Glutamatergic neuron (in vitro differentiated cells): ENCODE results near the gene CARD8. TPM values are rescaled to one million over a fixed set of nuclear protein-coding genes. Genes with fewer than 3 reads are reported as not detected.
"Not testable (repeated sequence)": the region's sequence is repeated elsewhere in the genome, so short reads cannot be mapped to it uniquely, and the experiment has no call there.

Source experiments
- DNase-seq: peaks from one replicate; pipeline ENCODE4 v3.0.0; 2022
- H3K27ac Mint-ChIP-seq: one replicate; pipeline ENCODE4 v1.8.0; 2020; ENCODE audit warnings: mild to moderate bottlenecking, mixed read lengths, inconsistent platforms; ENCODE audit not compliant: unreplicated experiment
- H3K27me3 Mint-ChIP-seq: one replicate; pipeline ENCODE4 v1.8.0; 2020; ENCODE audit warnings: mild to moderate bottlenecking, moderate library complexity, mixed read lengths, inconsistent platforms; ENCODE audit not compliant: unreplicated experiment
- H3K36me3 Mint-ChIP-seq: one replicate; pipeline ENCODE4 v1.8.0; 2020; ENCODE audit warnings: mild to moderate bottlenecking, mixed read lengths, inconsistent platforms; ENCODE audit not compliant: unreplicated experiment
- H3K4me1 Mint-ChIP-seq: one replicate; pipeline ENCODE4 v1.8.0; 2020; ENCODE audit warnings: mild to moderate bottlenecking, low read depth, mixed read lengths, inconsistent platforms; ENCODE audit not compliant: unreplicated experiment
- H3K4me3 Mint-ChIP-seq: one replicate; pipeline ENCODE4 v1.8.0; 2020; ENCODE audit warnings: mild to moderate bottlenecking, mixed read lengths, inconsistent platforms; ENCODE audit not compliant: unreplicated experiment
- H3K9me3 Mint-ChIP-seq: one replicate; pipeline ENCODE4 v1.8.0; 2020; ENCODE audit warnings: mild to moderate bottlenecking, moderate library complexity, mixed read lengths, inconsistent platforms; ENCODE audit not compliant: unreplicated experiment
- CTCF ChIP-seq: fragments of 200-600 bp; sonication (generic); IDR thresholded peaks from one replicate; pipeline ENCODE4 v1.5.0; 2021; ENCODE audit not compliant: partially characterized antibody, unreplicated experiment
- total RNA-seq: library from RNA; stranded (reverse); fragmentation: NEBNext Ultra II Directional; extraction: Animal tissue kit (Norgen Biotek cat#: 25700); gene quantifications from one replicate; pipeline ENCODE4 v1.2.1, GENCODE V29; 2021; ENCODE audit not compliant: unreplicated experiment

Gene CARD8
- total RNA-seq, 1 donor from 2014 or later: 41.9 TPM

GRCh38 chr19:48291489-48291815 lies 35.7 kb upstream of the CARD8 start:
- peak overlapping the region; percentile 83 for H3K4me3 Mint-ChIP-seq
- TF ChIP-seq CTCF: peak; percentile 23
- not testable (repeated sequence) for H3K27me3 Mint-ChIP-seq, H3K27ac Mint-ChIP-seq, H3K4me1 Mint-ChIP-seq, H3K9me3 Mint-ChIP-seq, H3K36me3 Mint-ChIP-seq, DNase-seq

GRCh38 chr19:48290771-48291488 lies 35.2 kb upstream of the CARD8 start:
- no peak overlapping the region for H3K27ac Mint-ChIP-seq

GRCh38 chr19:48290401-48290770 lies 34.7 kb upstream of the CARD8 start:
- H3K9me3 Mint-ChIP-seq: peaks cover 3% of the 10 kb centered on the region
- H3K4me3 Mint-ChIP-seq: no peak overlapping the region
- no peaks in the 10 kb centered on the region for H3K27me3 Mint-ChIP-seq
- no peak overlapping the region for H3K27ac Mint-ChIP-seq
- TF ChIP-seq CTCF: no peak
- H3K4me1 Mint-ChIP-seq: no peaks in the 10 kb centered on the region
- H3K36me3 Mint-ChIP-seq: peaks cover 11% of the 10 kb centered on the region
- peak; percentile 32 for DNase-seq

More at GRCh38 chr19:48290771-48291488, 35.2 kb upstream of the CARD8 start:
- H3K4me3 Mint-ChIP-seq: peak overlapping the region; percentile 83
- H3K4me1 Mint-ChIP-seq: no peaks in the 10 kb centered on the region
- peaks cover 6% of the 10 kb centered on the region for H3K36me3 Mint-ChIP-seq
- no peaks in the 10 kb centered on the region for H3K27me3 Mint-ChIP-seq
- peak; percentile 98 for TF ChIP-seq CTCF
- DNase-seq: peak; percentile 84
- peaks cover 3% of the 10 kb centered on the region for H3K9me3 Mint-ChIP-seq

- peaks cover 16% of the 10 kb centered on the region for H3K36me3 Mint-ChIP-seq
Observed at GRCh38 chr19:48287748-48288147, 32.0 kb upstream of the CARD8 start.

More at GRCh38 chr19:48287748-48288147, 32.0 kb upstream of the CARD8 start:
- no peaks in the 10 kb centered on the region for H3K27me3 Mint-ChIP-seq
- no peaks in the 10 kb centered on the region for H3K4me1 Mint-ChIP-seq
- H3K9me3 Mint-ChIP-seq: peaks cover 6% of the 10 kb centered on the region
- H3K27ac Mint-ChIP-seq: no peak overlapping the region
- no peak for TF ChIP-seq CTCF
- no peak for DNase-seq
- no peak overlapping the region for H3K4me3 Mint-ChIP-seq
